AG09319 (cell line): Measurements from ENCODE around the gene PDGFA.
"Not testable (repeated sequence)": the region's sequence is repeated elsewhere in the genome, so short reads cannot be mapped to it uniquely, and the experiment has no call there.

Experiments
- DNase-seq: peaks from one replicate; pipeline ENCODE4 v3.0.0-alpha.2; 2010; ENCODE audit warnings: low read depth; ENCODE audit errors: extremely low read depth
- CTCF ChIP-seq: IDR thresholded peaks from 2 replicates; pipeline ENCODE4 v1.5.1; 2011; ENCODE audit warnings: low read depth, mild to moderate bottlenecking, inconsistent platforms, low read length, moderate library complexity

The PDGFA gene

DNA sequence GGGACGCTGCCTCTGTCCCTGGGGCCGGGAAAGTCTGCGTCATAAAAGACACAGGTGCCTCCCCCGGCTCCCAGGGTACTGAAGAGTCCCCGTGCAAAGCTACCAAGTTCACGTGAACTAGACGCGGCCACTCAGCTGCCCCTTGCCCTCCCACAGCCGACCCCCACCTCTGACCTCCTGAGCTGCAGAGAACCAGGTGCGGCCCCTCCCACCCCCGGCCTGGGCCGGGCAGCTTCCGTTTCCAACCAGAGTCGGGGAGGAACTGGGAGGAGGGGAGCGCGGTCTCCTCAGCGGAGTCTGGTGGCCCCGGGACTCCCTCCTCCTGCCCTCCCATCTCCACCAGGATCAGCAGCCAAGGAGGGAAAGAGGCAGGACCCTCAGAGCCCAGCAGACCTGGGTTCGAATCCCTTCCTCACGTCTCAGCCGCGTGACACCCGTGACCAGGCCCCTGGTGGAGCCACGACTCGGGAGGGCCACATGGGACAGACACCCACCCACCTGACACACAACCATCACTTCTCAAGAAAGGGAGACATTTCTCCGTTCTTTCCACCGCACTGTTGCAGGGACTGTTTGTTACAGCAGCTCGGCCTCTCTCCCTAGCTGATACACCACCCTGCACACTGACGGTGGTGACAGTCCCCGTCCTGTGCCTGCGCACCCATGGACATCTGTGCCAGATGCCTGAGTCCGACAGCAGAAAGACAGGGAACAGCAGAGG, 37.4 kb upstream of the PDGFA start:
- no peak for TF ChIP-seq CTCF
- no peak for DNase-seq

GRCh38 chr7:556291-556826, 36.7 kb upstream of the PDGFA start:
- no peak for TF ChIP-seq CTCF
- DNase-seq, result no peak

GRCh38 chr7:555551-556160, 36.0 kb upstream of the PDGFA start:
- DNase-seq, result no peak
- TF ChIP-seq CTCF, result no peak

DNA sequence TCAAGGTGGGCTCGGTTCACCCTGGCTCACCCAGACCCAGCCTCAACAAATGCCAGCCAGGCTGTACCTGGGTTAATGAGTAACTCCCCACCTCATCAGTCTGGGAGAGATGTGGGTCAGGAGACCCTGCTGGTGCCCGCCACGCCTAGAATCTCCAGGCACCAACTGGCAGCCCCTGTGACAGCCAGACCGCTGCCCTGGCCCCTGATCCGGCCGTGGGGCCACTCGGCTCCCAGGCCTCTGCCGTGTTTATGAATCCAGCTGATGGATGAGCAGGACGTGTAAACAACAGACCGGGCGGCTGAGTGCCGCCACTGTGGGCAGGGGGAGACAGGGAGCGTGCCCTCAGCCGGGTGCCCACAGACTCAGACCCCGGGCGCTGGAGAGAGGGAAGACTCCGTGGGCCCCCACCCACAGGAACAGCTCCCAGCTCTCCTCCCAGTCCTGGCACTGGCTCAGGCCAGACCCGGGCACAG, 34.0 kb upstream of the PDGFA start:
- TF ChIP-seq CTCF, result no peak
- no peak for DNase-seq

GRCh38 chr7:552868-553635, 33.4 kb upstream of the PDGFA start:
- no peak for TF ChIP-seq CTCF
- DNase-seq, result no peak

GRCh38 chr7:552151-552867, 32.7 kb upstream of the PDGFA start:
- not testable (repeated sequence) for DNase-seq

GRCh38 chr7:551615-551970, 31.9 kb upstream of the PDGFA start:
- DNase-seq, result not testable (repeated sequence)
